ENCODE measurements around the gene TAS2R16.
"Not testable (repeated sequence)": the region's sequence is repeated elsewhere in the genome, so short reads cannot be mapped to it uniquely, and the experiment has no call there.

The TAS2R16 gene

GRCh38 chr7:122970740-122971725 is 24.5 kb downstream of the TAS2R16 start:
- DNase-seq = no peak

GRCh38 chr7:122968389-122968788 is 27.1 kb downstream of the TAS2R16 start:
- DNase-seq = no peak

- no peak for DNase-seq
These were observed 30.2 kb downstream of the TAS2R16 start for GRCh38 chr7:122965306-122965705.

- DNase-seq = not testable (repeated sequence)
These were observed 41.8 kb downstream of the TAS2R16 start for GRCh38 chr7:122953678-122954077.

- DNase-seq = no peak
These were observed 44.5 kb downstream of the TAS2R16 start for GRCh38 chr7:122951006-122951405.

- no peak for DNase-seq
These were observed 46.3 kb downstream of the TAS2R16 start for GRCh38 chr7:122949186-122949585.

All from CD4-positive, alpha-beta T cell treated with Interleukin-4 for 1 hour (primary cell).